GM23248 (cell line): ENCODE data around the gene ELANE.

ENCODE experiments used
- EZH2 ChIP-seq: fragments of 200-600 bp; sonication (generic); IDR thresholded peaks from 2 replicates; pipeline ENCODE4 v1.6.1; 2018; ENCODE audit warnings: antibody characterized with exemption, mild to moderate bottlenecking; ENCODE audit not compliant: insufficient read depth, poor library complexity, severe bottlenecking
- EZH2phosphoT487 ChIP-seq: fragments of 200-600 bp; sonication (generic); IDR thresholded peaks from 2 replicates; pipeline ENCODE4 v1.6.1; 2018; ENCODE audit warnings: antibody characterized with exemption, moderate library complexity, mild to moderate bottlenecking, low read depth; ENCODE audit not compliant: insufficient read depth

- TF ChIP-seq EZH2 (no peak), EZH2phosphoT487 (no peak)
Measured at GRCh38 chr19:863315-863620, 11.2 kb downstream of the ELANE start.
